Measurements from ENCODE around the gene MGST3.

DNA sequence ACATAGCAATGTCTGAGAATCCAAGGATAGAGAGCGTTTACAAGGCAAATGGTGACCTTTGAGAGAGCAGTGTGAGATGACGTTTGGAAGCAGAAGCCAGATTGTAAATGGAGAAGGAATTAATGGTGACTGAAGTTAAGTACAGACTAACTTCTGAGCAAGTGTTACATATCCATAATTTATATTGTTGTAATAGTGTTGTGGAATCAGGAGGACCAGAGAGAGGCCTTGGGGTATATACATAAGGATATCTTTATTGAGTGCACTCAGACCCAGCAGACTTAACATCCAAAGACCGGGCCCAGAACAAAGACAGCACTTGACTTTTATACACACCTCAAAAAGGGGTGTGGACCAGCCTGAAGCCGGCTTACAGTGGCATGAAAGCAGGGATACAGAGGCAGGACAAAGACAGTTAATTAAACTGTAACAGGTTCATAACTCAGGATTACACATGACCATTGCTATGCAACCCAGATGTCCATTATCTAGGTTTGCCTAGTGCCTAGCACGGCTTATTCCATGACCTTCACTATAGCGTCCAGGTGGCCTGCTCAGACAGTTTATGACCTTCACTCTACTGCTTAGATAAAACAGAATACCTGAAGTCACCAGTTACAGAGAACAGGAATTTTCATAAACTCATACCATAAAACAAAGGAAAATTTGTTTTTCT is 2.7 kb upstream of the MGST3 start:
- TF ChIP-seq, protein P1, sequence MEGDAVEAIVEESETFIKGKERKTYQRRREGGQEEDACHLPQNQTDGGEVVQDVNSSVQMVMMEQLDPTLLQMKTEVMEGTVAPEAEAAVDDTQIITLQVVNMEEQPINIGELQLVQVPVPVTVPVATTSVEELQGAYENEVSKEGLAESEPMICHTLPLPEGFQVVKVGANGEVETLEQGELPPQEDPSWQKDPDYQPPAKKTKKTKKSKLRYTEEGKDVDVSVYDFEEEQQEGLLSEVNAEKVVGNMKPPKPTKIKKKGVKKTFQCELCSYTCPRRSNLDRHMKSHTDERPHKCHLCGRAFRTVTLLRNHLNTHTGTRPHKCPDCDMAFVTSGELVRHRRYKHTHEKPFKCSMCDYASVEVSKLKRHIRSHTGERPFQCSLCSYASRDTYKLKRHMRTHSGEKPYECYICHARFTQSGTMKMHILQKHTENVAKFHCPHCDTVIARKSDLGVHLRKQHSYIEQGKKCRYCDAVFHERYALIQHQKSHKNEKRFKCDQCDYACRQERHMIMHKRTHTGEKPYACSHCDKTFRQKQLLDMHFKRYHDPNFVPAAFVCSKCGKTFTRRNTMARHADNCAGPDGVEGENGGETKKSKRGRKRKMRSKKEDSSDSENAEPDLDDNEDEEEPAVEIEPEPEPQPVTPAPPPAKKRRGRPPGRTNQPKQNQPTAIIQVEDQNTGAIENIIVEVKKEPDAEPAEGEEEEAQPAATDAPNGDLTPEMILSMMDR (IDR thresholded peaks at IDR 0.05; ENCODE audit: insufficient read depth, low read length, poor library complexity, severe bottlenecking), result no peak
- no peak for TF ChIP-seq EZH2phosphoT487 (conservative IDR thresholded peaks at IDR 0.05; ENCODE audit: low read length)
